Lower leg skin (tissue), 3 donors: Measurements from ENCODE around the gene MGMT.

Experiments
- CTCF ChIP-seq, 3 donors: fragments of 450-650 bp; IDR thresholded peaks; one replicate each; pipeline ENCODE4 v1.5.1; 2016; ENCODE audit warnings: antibody characterized with exemption in 3 of 3, mild to moderate bottlenecking in 3 of 3, moderate library complexity in 2 of 3
- POLR2A ChIP-seq, 2 donors: fragments of 450-650 bp; IDR thresholded peaks; one replicate each; pipeline ENCODE4 v1.6.1; 2016 to 2017; ENCODE audit warnings: antibody characterized with exemption in 2 of 2, mild to moderate bottlenecking in 1 of 2, moderate library complexity in 1 of 2

GRCh38 chr10:129741978-129742741 is 275.1 kb downstream of the MGMT start:
- TF ChIP-seq CTCF (IDR thresholded peaks at IDR 0.05) (no peak), POLR2A (IDR thresholded peaks at IDR 0.05) (no peak)
